ENCODE data around the gene CTNNA3. TPM values are rescaled to one million over a fixed set of nuclear protein-coding genes. Genes with fewer than 3 reads are reported as not detected.

The CTNNA3 gene
- polyA plus RNA-seq, 6 donors from 2014 or later = 0.38 to 1.2 TPM; not detected in 4

DNA sequence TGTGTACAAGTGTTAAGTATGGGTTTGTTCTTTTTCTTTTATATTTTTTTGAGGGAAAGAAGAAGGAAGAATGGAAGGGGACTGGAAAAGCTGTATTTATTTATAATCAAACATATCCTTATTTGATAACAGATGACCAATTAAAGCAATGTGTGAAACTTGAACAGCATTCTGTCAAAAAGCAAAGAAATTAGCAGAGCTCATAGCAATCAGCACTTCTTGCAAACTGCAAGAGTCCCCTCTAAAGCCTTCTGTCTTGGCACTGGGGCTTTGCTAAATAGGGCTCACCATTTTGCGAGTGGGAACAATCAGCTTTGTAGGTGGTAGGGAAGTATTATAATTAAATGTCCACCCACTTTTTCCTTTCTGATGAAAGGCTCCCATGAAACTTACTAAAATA, 935.1 kb downstream of the CTNNA3 start:
- Mint-ChIP-seq H3K4me1 (no peaks in the 10 kb centered on the region), H3K27ac (no peak overlapping the region), H3K27me3 (no peaks in the 10 kb centered on the region), H3K36me3 (no peaks in the 10 kb centered on the region), H3K9me3 (peaks cover 0 to 2% (median 0%) of the 10 kb centered on the region in 7 donors), H3K4me3 (no peak overlapping the region)
- ATAC-seq (ENCODE audit: low read depth in 2 of 2) (no peak), DNase-seq (no peak)

DNA sequence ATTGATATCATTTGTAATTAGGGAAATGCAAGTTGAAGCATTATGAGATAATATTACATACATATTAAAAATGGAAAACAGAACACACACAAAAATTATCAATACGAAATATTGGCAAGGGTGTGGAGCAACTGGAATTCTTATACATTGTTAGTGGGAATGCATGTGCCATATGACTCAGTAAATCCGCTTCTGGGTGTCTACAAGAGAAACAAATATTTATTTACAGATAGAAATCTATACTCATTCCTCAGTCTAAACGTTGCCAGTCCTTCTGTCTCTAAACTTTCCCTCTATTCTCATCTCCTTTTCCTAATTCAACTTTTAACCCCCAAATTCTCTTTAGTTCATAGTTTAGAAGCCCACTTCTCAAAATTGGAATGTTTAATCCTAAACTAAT, 940.5 kb downstream of the CTNNA3 start:
- no peaks in the 10 kb centered on the region for H3K36me3 Mint-ChIP-seq
- H3K27me3 Mint-ChIP-seq = no peaks in the 10 kb centered on the region
- peaks cover 0 to 3% (median 0%) of the 10 kb centered on the region in 7 donors for H3K9me3 Mint-ChIP-seq

DNA sequence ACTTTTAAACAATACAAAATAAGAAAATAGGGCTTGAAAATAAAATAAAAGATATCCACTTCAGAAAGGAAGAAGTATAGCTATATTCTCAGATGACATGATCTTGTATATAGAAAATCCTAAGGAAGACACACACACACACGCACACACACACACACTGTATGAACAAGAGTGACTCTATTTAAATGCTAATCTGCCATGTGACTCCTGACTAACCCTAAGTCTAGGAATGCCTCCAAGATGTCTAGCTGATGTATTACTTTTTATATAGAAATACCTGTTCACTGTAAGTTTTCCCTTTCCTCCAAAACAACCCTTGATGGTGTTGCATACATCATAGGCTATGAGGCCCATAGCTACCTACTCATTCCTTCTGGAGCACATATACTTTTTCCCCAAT, 943.3 kb downstream of the CTNNA3 start:
- Mint-ChIP-seq H3K36me3 (no peaks in the 10 kb centered on the region), H3K27ac (no peak overlapping the region), H3K4me1 (no peaks in the 10 kb centered on the region)

More for the DNA sequence above, 940.5 kb downstream of the CTNNA3 start:
- Mint-ChIP-seq H3K4me1 (no peaks in the 10 kb centered on the region), H3K4me3 (no peak overlapping the region), H3K27ac (no peak overlapping the region)
- DNase-seq (no peak), ATAC-seq (ENCODE audit: low read depth in 2 of 2) (no peak)

DNA sequence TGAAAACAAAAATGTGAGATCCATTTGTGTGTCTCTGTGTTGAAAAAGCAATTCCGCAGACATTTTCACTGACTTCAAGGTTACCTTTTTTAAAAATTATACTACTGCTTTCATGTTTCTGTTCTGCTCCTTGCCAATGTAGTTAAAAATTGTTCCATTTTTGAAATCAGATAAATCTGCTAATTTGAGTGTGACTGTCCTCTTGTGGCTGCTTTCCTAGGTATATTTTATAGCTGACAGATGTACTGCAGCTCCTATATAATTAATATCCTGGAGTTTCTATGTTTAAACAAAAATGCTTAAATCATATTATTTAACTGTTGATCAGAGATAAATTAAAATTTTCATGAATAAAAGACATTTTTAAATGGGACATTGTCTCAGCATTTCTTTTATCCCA, 947.8 kb downstream of the CTNNA3 start:
- no peak for ATAC-seq (ENCODE audit: low read depth in 2 of 2)
- Mint-ChIP-seq H3K4me1 (no peaks in the 10 kb centered on the region), H3K27ac (no peak overlapping the region), H3K4me3 (no peak overlapping the region), H3K9me3 (peaks cover 0 to 8% (median 4%) of the 10 kb centered on the region in 7 donors), H3K36me3 (no peaks in the 10 kb centered on the region), H3K27me3 (no peaks in the 10 kb centered on the region)
- DNase-seq = no peak

More for the DNA sequence above, 943.3 kb downstream of the CTNNA3 start:
- peaks cover 0 to 5% (median 4%) of the 10 kb centered on the region in 7 donors for H3K9me3 Mint-ChIP-seq
- H3K4me3 Mint-ChIP-seq = no peak overlapping the region
- no peak for ATAC-seq (ENCODE audit: low read depth in 2 of 2)
- H3K27me3 Mint-ChIP-seq = no peaks in the 10 kb centered on the region
- no peak for DNase-seq

DNA sequence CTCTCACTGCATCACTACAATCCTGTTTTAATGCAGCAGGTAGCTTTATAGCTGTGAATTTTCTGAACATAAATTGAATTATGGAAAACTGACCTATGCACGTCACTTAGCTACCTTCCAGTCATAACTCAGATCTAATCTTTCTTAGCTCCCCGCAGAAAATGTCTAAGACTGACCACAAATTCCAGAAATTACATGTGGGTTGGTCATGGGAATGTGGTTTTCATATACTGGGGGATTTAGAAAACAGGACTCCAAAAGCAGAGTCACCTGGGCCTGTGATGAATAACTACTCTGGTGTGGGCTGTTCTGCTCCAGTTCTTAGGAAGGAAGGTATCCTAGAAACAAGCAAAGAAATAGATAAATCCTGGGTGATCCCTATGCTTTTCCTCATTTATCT, 948.5 kb downstream of the CTNNA3 start:
- no peak overlapping the region for H3K27ac Mint-ChIP-seq
- no peaks in the 10 kb centered on the region for H3K27me3 Mint-ChIP-seq
- no peaks in the 10 kb centered on the region for H3K4me1 Mint-ChIP-seq

DNA sequence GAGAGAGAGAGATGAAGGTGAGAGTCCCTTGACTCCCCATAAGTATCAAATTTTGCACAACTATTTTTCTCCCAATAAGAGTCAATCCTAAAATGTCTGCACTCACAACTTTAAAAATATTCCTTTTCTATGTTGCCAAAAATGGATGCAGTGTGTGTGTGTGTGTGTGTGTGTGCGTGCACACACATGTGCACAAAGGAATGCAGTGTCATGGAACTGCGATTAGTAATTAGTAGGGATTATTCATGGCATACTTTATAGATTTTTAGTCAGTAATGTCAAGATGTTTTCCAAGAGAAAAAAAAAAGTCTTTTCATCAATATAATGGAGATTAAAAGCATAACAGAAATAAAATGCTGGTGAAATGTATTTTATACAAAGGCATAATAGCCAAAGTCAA, 949.3 kb downstream of the CTNNA3 start:
- no peaks in the 10 kb centered on the region for H3K4me1 Mint-ChIP-seq
- ATAC-seq (ENCODE audit: low read depth in 2 of 2) (no peak), DNase-seq (no peak)
- H3K4me3 Mint-ChIP-seq = no peak overlapping the region
- H3K9me3 Mint-ChIP-seq = peaks cover 0 to 6% (median 4%) of the 10 kb centered on the region in 7 donors
- H3K27ac Mint-ChIP-seq = no peak overlapping the region
- H3K36me3 Mint-ChIP-seq = no peaks in the 10 kb centered on the region
- H3K27me3 Mint-ChIP-seq = no peaks in the 10 kb centered on the region

More for the DNA sequence above, 948.5 kb downstream of the CTNNA3 start:
- Mint-ChIP-seq H3K9me3 (peaks cover 0 to 6% (median 4%) of the 10 kb centered on the region in 7 donors), H3K4me3 (no peak overlapping the region), H3K36me3 (no peaks in the 10 kb centered on the region)
- DNase-seq (no peak), ATAC-seq (ENCODE audit: low read depth in 2 of 2) (no peak)

DNA sequence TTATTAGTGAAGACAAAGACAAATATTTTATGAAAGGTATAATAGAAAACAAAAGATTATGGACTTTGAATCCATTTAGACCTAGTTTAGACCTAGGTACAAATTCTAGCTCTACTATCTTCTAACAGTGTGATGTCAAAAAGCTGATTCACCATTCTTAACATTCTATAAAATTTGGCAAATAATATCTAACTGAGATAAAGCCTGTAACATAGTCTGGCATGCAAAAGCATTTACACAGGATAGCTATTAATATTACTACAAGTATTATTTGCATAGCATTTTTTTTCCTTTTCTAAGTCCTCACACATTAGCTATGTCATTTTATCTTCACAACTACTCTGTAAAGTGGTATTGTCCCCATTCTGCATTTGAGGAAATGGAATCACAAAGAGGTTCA, 949.7 kb downstream of the CTNNA3 start:
- H3K9me3 Mint-ChIP-seq = peaks cover 0 to 6% (median 4%) of the 10 kb centered on the region in 7 donors
- no peaks in the 10 kb centered on the region for H3K27me3 Mint-ChIP-seq
- H3K4me1 Mint-ChIP-seq = no peaks in the 10 kb centered on the region
- H3K4me3 Mint-ChIP-seq = no peak overlapping the region
- ATAC-seq (ENCODE audit: low read depth in 2 of 2) = no peak
- H3K36me3 Mint-ChIP-seq = no peaks in the 10 kb centered on the region
- no peak for DNase-seq
- H3K27ac Mint-ChIP-seq = no peak overlapping the region

DNA sequence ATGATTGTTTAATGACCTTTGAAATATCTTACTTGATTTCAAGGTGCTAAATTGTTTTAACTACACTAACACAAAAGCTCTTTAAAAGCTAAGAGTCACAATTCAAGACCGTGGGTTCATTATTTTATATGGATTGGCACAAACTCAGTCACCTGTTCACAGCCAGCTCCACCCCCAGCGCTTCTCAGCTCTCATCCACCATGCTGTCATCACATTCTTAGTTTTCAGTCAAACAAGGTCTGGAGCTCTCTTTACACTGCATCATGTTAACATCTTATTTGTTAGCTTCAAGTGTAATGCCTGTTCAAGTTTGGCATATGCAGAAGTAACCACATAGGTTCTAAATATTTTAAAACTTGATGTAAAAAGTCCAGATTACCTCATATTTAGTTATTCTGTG, 951.1 kb downstream of the CTNNA3 start:
- Mint-ChIP-seq H3K27ac (no peak overlapping the region), H3K9me3 (peaks cover 0 to 6% (median 4%) of the 10 kb centered on the region in 7 donors), H3K4me3 (no peak overlapping the region), H3K36me3 (no peaks in the 10 kb centered on the region), H3K4me1 (no peaks in the 10 kb centered on the region), H3K27me3 (no peaks in the 10 kb centered on the region)
- DNase-seq (no peak), ATAC-seq (ENCODE audit: low read depth in 2 of 2) (no peak)

DNA sequence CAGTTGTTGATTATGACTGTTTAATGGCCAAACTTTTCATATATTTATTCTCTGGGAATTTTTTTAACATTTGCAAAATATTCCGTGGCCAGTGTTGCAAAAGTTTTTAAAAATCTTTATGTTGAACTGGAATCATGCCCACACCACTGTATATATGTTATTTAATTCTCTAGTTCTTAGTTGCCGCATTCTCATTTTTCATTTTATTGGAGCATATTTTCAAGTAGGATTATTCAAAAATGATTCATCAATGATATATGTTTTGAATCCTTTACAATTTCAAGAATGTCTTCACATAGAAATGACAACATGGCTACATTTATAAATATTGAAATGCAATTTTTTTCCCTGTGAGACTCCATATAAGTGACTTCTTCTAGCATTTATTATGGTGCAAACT, 958.8 kb downstream of the CTNNA3 start:
- no peak overlapping the region for H3K27ac Mint-ChIP-seq
- H3K36me3 Mint-ChIP-seq = no peaks in the 10 kb centered on the region
- no peaks in the 10 kb centered on the region for H3K4me1 Mint-ChIP-seq
- H3K27me3 Mint-ChIP-seq = no peaks in the 10 kb centered on the region
- H3K9me3 Mint-ChIP-seq = peaks cover 0 to 5% (median 3%) of the 10 kb centered on the region in 7 donors
- DNase-seq (no peak), ATAC-seq (ENCODE audit: low read depth in 2 of 2) (no peak)
- no peak overlapping the region for H3K4me3 Mint-ChIP-seq

DNA sequence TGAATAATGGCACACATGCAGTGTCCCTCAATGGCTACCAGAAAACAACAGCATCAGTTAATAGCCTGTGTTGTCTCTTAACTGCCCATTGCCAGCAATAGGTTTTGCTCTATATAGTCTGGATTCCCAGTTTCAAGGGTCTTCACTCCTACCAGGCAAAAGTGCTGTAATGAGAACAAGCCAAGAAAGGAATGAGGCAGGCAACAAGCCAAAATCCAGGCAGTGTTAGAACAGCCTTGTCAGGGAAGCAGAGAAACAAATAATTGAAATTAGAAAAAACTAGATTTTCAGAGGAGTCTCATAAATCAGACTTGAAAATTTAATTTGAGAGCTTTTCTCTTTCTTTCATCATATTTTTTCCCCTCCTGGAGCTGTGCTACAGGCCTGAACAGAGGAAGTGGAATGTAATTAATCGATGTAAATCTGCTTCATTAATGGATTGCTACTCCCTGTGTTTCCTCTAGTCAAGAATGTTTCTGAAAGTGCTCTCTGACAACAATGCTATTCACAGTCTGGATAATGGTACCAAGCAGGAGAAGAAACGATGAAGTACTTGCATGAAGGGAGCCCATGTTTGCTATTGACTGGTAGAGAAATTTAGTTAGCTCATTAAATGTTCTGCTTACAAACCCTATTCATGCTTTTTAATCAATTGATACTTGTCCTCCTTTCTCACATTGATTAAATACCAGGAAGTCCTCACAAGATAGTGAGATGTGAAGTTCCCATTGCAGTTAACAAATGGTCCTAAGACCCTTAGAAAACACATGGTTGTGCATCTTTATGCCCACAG, 972.2 kb downstream of the CTNNA3 start:
- Mint-ChIP-seq H3K36me3 (no peaks in the 10 kb centered on the region), H3K4me1 (no peaks in the 10 kb centered on the region), H3K4me3 (no peak overlapping the region), H3K9me3 (peaks cover 0 to 3% (median 0%) of the 10 kb centered on the region in 7 donors), H3K27ac (no peak overlapping the region), H3K27me3 (no peaks in the 10 kb centered on the region)
- DNase-seq = no peak
- ATAC-seq (ENCODE audit: low read depth in 2 of 2) = no peak

DNA sequence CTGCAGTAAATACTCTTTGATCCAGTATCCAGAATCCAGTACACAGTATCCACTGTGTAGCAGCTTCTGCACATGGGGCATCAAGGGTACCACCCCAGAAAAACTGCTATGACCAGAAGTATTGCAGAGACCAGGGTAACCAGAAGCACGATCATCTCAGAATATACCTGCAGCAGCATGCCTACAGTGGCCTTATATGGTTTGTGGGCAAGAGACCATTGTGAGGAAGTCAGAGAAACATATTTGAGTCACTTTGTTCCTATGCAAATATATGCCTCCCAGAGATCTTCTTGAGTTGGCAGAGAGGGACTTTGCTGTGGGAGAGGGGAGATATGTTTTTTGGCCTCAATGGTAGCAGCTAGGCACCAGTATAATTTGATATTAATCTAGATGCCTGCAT, 976.5 kb downstream of the CTNNA3 start:
- DNase-seq = no peak
- Mint-ChIP-seq H3K9me3 (peaks cover 0 to 4% (median 1%) of the 10 kb centered on the region in 7 donors), H3K4me1 (no peaks in the 10 kb centered on the region), H3K27ac (no peak overlapping the region), H3K36me3 (no peaks in the 10 kb centered on the region), H3K4me3 (no peak overlapping the region), H3K27me3 (no peaks in the 10 kb centered on the region)
- no peak for ATAC-seq (ENCODE audit: low read depth in 2 of 2)

DNA sequence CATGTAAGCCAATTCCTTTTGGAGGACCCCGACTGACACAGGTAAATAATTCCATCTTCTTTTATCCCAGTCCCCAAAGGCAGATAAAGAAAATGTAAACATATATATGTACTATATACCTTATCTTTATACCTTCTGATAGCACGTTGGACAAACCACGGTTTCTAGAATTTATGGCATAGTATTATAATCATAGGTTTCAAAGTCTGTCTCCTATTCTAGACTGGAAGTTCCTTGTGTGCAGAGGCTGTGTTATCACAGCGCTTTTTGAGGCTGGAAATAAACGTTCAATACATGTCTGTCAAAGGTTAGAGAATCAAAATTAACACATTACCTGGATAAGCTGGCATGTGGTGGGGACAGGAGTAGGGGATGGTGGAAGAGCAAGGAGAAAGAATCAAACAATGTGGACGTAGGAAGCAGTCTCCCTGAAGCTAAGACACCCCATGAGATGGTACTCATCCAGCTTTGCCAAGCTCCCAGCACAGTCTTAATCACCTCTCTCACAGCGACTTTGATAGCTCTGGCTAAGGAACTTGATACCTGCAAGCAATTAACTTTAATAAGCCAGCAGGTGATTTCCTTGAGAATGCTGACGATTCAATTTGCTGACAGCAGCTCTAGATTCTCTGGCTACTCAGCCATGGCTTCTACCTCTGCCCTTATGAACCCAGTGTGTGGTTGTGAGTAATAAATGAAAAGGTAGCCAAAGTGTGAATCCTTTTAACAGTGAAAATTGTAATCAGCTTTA, 978.6 kb downstream of the CTNNA3 start:
- no peak overlapping the region for H3K4me3 Mint-ChIP-seq
- H3K27me3 Mint-ChIP-seq = no peaks in the 10 kb centered on the region
- peaks cover 0 to 9% (median 1%) of the 10 kb centered on the region in 7 donors for H3K9me3 Mint-ChIP-seq
- H3K27ac Mint-ChIP-seq = no peak overlapping the region
- ATAC-seq (ENCODE audit: low read depth in 2 of 2) (no peak), DNase-seq (no peak)
- no peaks in the 10 kb centered on the region for H3K4me1 Mint-ChIP-seq
- H3K36me3 Mint-ChIP-seq = no peaks in the 10 kb centered on the region

DNA sequence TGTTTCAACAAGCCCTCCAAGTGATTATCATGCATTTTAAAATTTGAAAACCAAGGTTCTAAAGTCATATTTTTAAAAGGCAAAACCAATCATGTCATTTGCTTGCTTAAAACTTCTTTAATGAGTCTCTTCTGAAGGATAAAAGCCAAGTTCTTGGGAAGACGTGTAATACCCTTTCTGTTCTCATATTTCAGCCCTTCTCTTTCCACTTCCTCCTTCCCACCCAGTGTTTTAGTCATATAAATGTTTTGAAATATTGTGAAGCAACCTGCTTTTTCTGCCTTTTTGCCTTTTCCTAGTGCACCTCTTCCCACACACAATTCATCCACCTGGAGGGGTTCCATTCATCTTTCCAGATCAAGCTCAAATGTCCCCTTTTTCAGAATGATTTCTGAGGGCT, 981.3 kb downstream of the CTNNA3 start:
- H3K4me1 Mint-ChIP-seq = no peaks in the 10 kb centered on the region
- no peak overlapping the region for H3K27ac Mint-ChIP-seq
- ATAC-seq (ENCODE audit: low read depth in 2 of 2) (no peak), DNase-seq (no peak)
- no peaks in the 10 kb centered on the region for H3K27me3 Mint-ChIP-seq
- peaks cover 0 to 8% (median 2%) of the 10 kb centered on the region in 7 donors for H3K9me3 Mint-ChIP-seq
- H3K36me3 Mint-ChIP-seq = no peaks in the 10 kb centered on the region
- H3K4me3 Mint-ChIP-seq = no peak overlapping the region

DNA sequence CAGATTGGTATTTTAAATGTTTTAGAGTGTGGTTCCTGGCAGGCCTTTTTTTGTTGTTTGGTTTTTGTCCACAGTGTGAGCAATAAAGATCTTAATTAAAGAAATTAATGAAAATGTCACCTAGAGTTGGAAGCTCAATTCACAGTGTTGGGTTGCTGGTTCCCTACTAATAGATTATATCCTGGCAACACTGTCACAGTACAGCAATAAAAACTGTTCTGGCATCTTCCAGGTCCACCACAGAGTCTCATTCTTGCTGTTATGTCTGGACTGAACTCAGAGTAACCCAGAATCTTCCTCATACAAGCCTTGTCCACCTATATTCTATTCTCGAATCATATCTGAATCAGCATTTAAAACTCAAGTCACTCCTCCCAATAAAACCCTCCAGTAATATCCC, 982.6 kb downstream of the CTNNA3 start:
- H3K4me3 Mint-ChIP-seq = no peak overlapping the region
- H3K36me3 Mint-ChIP-seq = no peaks in the 10 kb centered on the region
- peaks cover 0 to 7% (median 3%) of the 10 kb centered on the region in 7 donors for H3K9me3 Mint-ChIP-seq
- no peak overlapping the region for H3K27ac Mint-ChIP-seq
- ATAC-seq (ENCODE audit: low read depth in 2 of 2) (no peak), DNase-seq (no peak)
- H3K4me1 Mint-ChIP-seq = no peaks in the 10 kb centered on the region
- no peaks in the 10 kb centered on the region for H3K27me3 Mint-ChIP-seq
